Neuronal stem cell (in vitro differentiated cells): ENCODE results near the gene SIN3B.

Experiments used
- DNase-seq: peaks from one replicate; pipeline ENCODE4 v3.0.0-alpha.2; 2013; ENCODE audit warnings: low spot score
- H2AFZ ChIP-seq: one replicate; pipeline ENCODE4 v1.6.1; 2013; ENCODE audit warnings: mild to moderate bottlenecking, low read length, inconsistent platforms
- H2AK5ac ChIP-seq: 2 replicates; pipeline ENCODE4 v1.6.1; 2013; ENCODE audit warnings: low read depth, mild to moderate bottlenecking, inconsistent platforms, low read length, moderate library complexity, mixed read lengths
- H2BK120ac ChIP-seq: 2 replicates; pipeline ENCODE4 v1.6.1; 2013; ENCODE audit warnings: low read depth, mild to moderate bottlenecking, inconsistent platforms, low read length, moderate library complexity, mixed read lengths
- H2BK12ac ChIP-seq: one replicate; pipeline ENCODE4 v1.6.1; 2013; ENCODE audit warnings: low read length, inconsistent platforms
- H2BK15ac ChIP-seq: 2 replicates; pipeline ENCODE4 v1.6.1; 2013; ENCODE audit warnings: mild to moderate bottlenecking, low read length, inconsistent platforms, mixed read lengths
- H2BK5ac ChIP-seq: one replicate; pipeline ENCODE4 v1.6.1; 2013; ENCODE audit warnings: inconsistent platforms, mild to moderate bottlenecking, low read length, moderate library complexity
- H3K14ac ChIP-seq: one replicate; pipeline ENCODE4 v1.6.1; 2013; ENCODE audit warnings: low read length, inconsistent platforms
- H3K18ac ChIP-seq: 2 replicates; pipeline ENCODE4 v1.6.1; 2013; ENCODE audit warnings: low read length, inconsistent platforms
- H3K23ac ChIP-seq: 2 replicates; pipeline ENCODE4 v1.6.1; 2013; ENCODE audit warnings: low read depth, mild to moderate bottlenecking, mixed read lengths, low read length, inconsistent platforms; ENCODE audit not compliant: poor library complexity
- H3K27ac ChIP-seq: replicated peaks from 3 replicates; pipeline ENCODE4 v1.5.1; 2013; ENCODE audit warnings: low read length, inconsistent platforms
- H3K27me3 ChIP-seq, 3 experiments: 2 replicates each; pipeline ENCODE4 v1.6.1; 2013; ENCODE audit warnings: low read length in 3 of 3, mild to moderate bottlenecking in 2 of 3, inconsistent platforms in 1 of 3, low read depth in 1 of 3, mixed read lengths in 1 of 3, moderate library complexity in 1 of 3; ENCODE audit not compliant: control insufficient read depth in 3 of 3, insufficient read depth in 3 of 3
- H3K36me3 ChIP-seq, 2 donors: replicated peaks in 1 of 2; 2 replicates each; pipeline ENCODE4 v1.6.1; 2013; ENCODE audit warnings: low read length in 2 of 2; ENCODE audit not compliant: control insufficient read depth in 2 of 2, insufficient read depth in 2 of 2
- H3K4ac ChIP-seq: 2 replicates; pipeline ENCODE4 v1.6.1; 2013; ENCODE audit warnings: inconsistent platforms, mild to moderate bottlenecking, low read length, moderate library complexity
- H3K4me1 ChIP-seq, 2 donors: 1 replicate in 1 of 2; 2 replicates in 1 of 2; pipeline ENCODE4 v1.6.1; 2013; ENCODE audit warnings: low read length in 2 of 2, low read depth in 1 of 2; ENCODE audit not compliant: control insufficient read depth in 2 of 2, insufficient read depth in 1 of 2
- H3K4me2 ChIP-seq: one replicate; pipeline ENCODE4 v1.6.1; 2013; ENCODE audit warnings: mild to moderate bottlenecking, low read length, inconsistent platforms; ENCODE audit not compliant: insufficient read depth, poor library complexity, severe bottlenecking
- H3K4me3 ChIP-seq, 2 donors: 2 replicates each; pipeline ENCODE4 v1.5.1; 2013; ENCODE audit warnings: low read length in 2 of 2, mild to moderate bottlenecking in 2 of 2, inconsistent platforms in 1 of 2, moderate library complexity in 1 of 2
- H3K79me1 ChIP-seq: one replicate; pipeline ENCODE4 v1.6.1; 2013; ENCODE audit warnings: low read depth, mild to moderate bottlenecking, inconsistent platforms, low read length, moderate library complexity
- H3K9ac ChIP-seq: one replicate; pipeline ENCODE4 v1.6.1; 2013; ENCODE audit warnings: mild to moderate bottlenecking, low read depth, low read length, inconsistent platforms; ENCODE audit not compliant: poor library complexity
- H3K9me3 ChIP-seq, 2 donors: replicated peaks in 1 of 2; 2 replicates each; pipeline versions ENCODE3 to v1.6.1; 2013; ENCODE audit warnings: low read length in 2 of 2, mild to moderate bottlenecking in 2 of 2, inconsistent platforms in 1 of 2, low read depth in 1 of 2, mixed read lengths in 1 of 2, moderate library complexity in 1 of 2; ENCODE audit not compliant: control insufficient read depth in 2 of 2, insufficient read depth in 1 of 2
- H4K8ac ChIP-seq: one replicate; pipeline ENCODE4 v1.6.1; 2013; ENCODE audit warnings: low read depth, mild to moderate bottlenecking, inconsistent platforms, low read length, moderate library complexity
- H4K91ac ChIP-seq: one replicate; pipeline ENCODE4 v1.6.1; 2013; ENCODE audit warnings: low read length, low read depth, mild to moderate bottlenecking, inconsistent platforms; ENCODE audit not compliant: poor library complexity
- WGBS, 2 donors: extraction: QIAGEN DNeasy Blood & Tissue Kit; methylation state at CpG; one replicate each; pipeline ENCODE4 v1.1.7; 2013; ENCODE audit warnings: missing lambda C conversion rate in 2 of 2, mixed read lengths in 1 of 2; ENCODE audit not compliant: insufficient read length in 2 of 2, insufficient replicate concordance in 1 of 2; ENCODE audit errors: extremely low coverage in 2 of 2; 5-methylcytosine and 5-hydroxymethylcytosine counted together

SIN3B gene

GRCh38 chr19:16878181-16878965 is 49.2 kb downstream of the SIN3B start:
- H4K91ac ChIP-seq = peak overlapping the region; percentile 72
- H3K18ac ChIP-seq = peak overlapping the region; percentile 76
- H3K4me2 ChIP-seq = no peak overlapping the region
- no peak overlapping the region for H4K8ac ChIP-seq
- peaks cover 42 to 57% of the 10 kb centered on the region in 2 donors for H3K36me3 ChIP-seq
- no peak overlapping the region for H3K27ac ChIP-seq
- no peak overlapping the region for H3K4me3 ChIP-seq
- H3K23ac ChIP-seq = peak overlapping the region; percentile 55
- H3K79me1 ChIP-seq = peaks cover 15% of the 10 kb centered on the region
- H2AFZ ChIP-seq = no peak overlapping the region
- no CpG with 5 or more reads among the region's 55 CpGs for WGBS, 2 donors
- H3K14ac ChIP-seq = no peak overlapping the region
- H2BK12ac ChIP-seq = no peak overlapping the region
- H2BK5ac ChIP-seq = no peak overlapping the region
- no peaks in the 10 kb centered on the region for H3K27me3 ChIP-seq
- no peak overlapping the region for H2BK120ac ChIP-seq
- H2BK15ac ChIP-seq = no peak overlapping the region
- peaks cover 21 to 33% of the 10 kb centered on the region in 2 donors for H3K9me3 ChIP-seq
- no peak for DNase-seq
- no peak overlapping the region for H3K4ac ChIP-seq
- H3K4me1 ChIP-seq = no peaks in the 10 kb centered on the region
- no peak overlapping the region for H2AK5ac ChIP-seq
- no peak overlapping the region for H3K9ac ChIP-seq

- H2BK12ac ChIP-seq = no peak overlapping the region
- no peak overlapping the region for H4K91ac ChIP-seq
- H3K4me1 ChIP-seq = no peaks in the 10 kb centered on the region
- peak overlapping the region; percentile 21 for H3K9ac ChIP-seq
- H2BK120ac ChIP-seq = no peak overlapping the region
- no CpG with 5 or more reads among the region's 8 CpGs for WGBS, 2 donors
- H2AFZ ChIP-seq = no peak overlapping the region
- no peak overlapping the region for H3K4ac ChIP-seq
- H3K18ac ChIP-seq = peak overlapping the region; percentile 64
- no peak overlapping the region for H2BK5ac ChIP-seq
- H3K9me3 ChIP-seq = peaks cover 21 to 27% of the 10 kb centered on the region in 2 donors
- H3K27ac ChIP-seq = no peak overlapping the region
- H3K23ac ChIP-seq = peak overlapping the region; percentile 55
- H2AK5ac ChIP-seq = no peak overlapping the region
- H3K14ac ChIP-seq = no peak overlapping the region
- H3K79me1 ChIP-seq = peaks cover 11% of the 10 kb centered on the region
- no peak overlapping the region for H2BK15ac ChIP-seq
- no peak for DNase-seq
- H3K4me2 ChIP-seq = no peak overlapping the region
- peaks cover 38 to 46% of the 10 kb centered on the region in 2 donors for H3K36me3 ChIP-seq
- peak overlapping the region; percentile 86 for H4K8ac ChIP-seq
- H3K27me3 ChIP-seq = no peaks in the 10 kb centered on the region
- H3K4me3 ChIP-seq = peak overlapping the region in 1 of 2 donors; percentile 40
These were observed 51.8 kb downstream of the SIN3B start for GRCh38 chr19:16880884-16881554.

- no peak overlapping the region for H2BK12ac ChIP-seq
- H3K4me1 ChIP-seq = no peaks in the 10 kb centered on the region
- H3K4me3 ChIP-seq = no peak overlapping the region
- H3K9ac ChIP-seq = no peak overlapping the region
- H4K91ac ChIP-seq = no peak overlapping the region
- no peak overlapping the region for H2BK5ac ChIP-seq
- no peak overlapping the region for H3K18ac ChIP-seq
- peaks cover 3% of the 10 kb centered on the region for H3K79me1 ChIP-seq
- no peak overlapping the region for H3K27ac ChIP-seq
- no peak overlapping the region for H3K23ac ChIP-seq
- H2BK120ac ChIP-seq = no peak overlapping the region
- no peaks in the 10 kb centered on the region for H3K27me3 ChIP-seq
- no peak overlapping the region for H3K4ac ChIP-seq
- no peak overlapping the region for H2BK15ac ChIP-seq
- no peak overlapping the region for H4K8ac ChIP-seq
- H2AFZ ChIP-seq = no peak overlapping the region
- no peak overlapping the region for H3K4me2 ChIP-seq
- WGBS, 2 donors = no CpG with 5 or more reads among the region's 3 CpGs
- H3K9me3 ChIP-seq = peaks cover 21 to 27% of the 10 kb centered on the region in 2 donors
- H2AK5ac ChIP-seq = no peak overlapping the region
- DNase-seq = no peak
- no peak overlapping the region for H3K14ac ChIP-seq
- peaks cover 27 to 35% of the 10 kb centered on the region in 2 donors for H3K36me3 ChIP-seq
These were observed 52.9 kb downstream of the SIN3B start for GRCh38 chr19:16882146-16882545.

GRCh38 chr19:16883522-16883921 is 54.3 kb downstream of the SIN3B start:
- Histone ChIP-seq H4K91ac (no peak overlapping the region), H3K27me3 (no peaks in the 10 kb centered on the region), H3K18ac (peak overlapping the region; percentile 28), H3K79me1 (peaks cover 1% of the 10 kb centered on the region), H2AK5ac (no peak overlapping the region), H3K4me3 (no peak overlapping the region), H2AFZ (no peak overlapping the region), H3K4me1 (peaks cover 0 to 4% of the 10 kb centered on the region in 2 donors), H3K23ac (peak overlapping the region; percentile 55), H2BK15ac (no peak overlapping the region), H2BK12ac (no peak overlapping the region), H3K9ac (no peak overlapping the region), H3K36me3 (peaks cover 15 to 21% of the 10 kb centered on the region in 2 donors), H3K4me2 (no peak overlapping the region), H2BK5ac (no peak overlapping the region), H2BK120ac (no peak overlapping the region), H4K8ac (no peak overlapping the region), H3K14ac (peak overlapping the region; percentile 3), H3K27ac (no peak overlapping the region), H3K9me3 (peaks cover 21 to 27% of the 10 kb centered on the region in 2 donors), H3K4ac (no peak overlapping the region)
- no CpG with 5 or more reads among the region's 3 CpGs for WGBS, 2 donors
- DNase-seq = no peak
